Measurements from ENCODE around the gene EGFLAM.

EGFLAM gene

DNA sequence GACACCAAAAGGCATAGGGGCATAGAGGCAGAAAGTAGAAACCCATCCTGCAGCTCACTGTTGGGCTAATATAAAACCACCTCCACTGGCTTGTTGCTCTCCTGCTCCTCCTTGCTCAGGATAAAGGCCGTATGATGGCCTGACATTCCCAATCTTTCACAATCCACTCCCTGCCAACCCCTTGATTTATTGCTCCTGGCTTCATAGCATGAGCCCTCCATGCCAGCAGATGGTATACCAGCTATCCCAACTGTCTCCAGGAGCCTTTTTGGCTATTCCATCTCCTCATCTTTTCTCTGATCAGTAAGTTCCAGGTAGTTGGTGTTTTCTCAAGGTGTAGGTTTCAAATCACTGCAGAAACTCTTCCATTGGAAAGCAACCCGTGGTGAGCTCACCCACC lies 128.8 kb downstream of the EGFLAM start:
- no peak overlapping the region for H3K4me2 ChIP-seq
- no peak overlapping the region for H3K4me3 ChIP-seq
- peaks cover 0 to 18% (median 11%) of the 10 kb centered on the region in 10 experiments; a peak in 10 of 20 replicates for H3K4me1 ChIP-seq
- H3K27me3 ChIP-seq: 0 out of 22 replicates have a peak, but pooled peaks cover 0 to 5% (median 0%) of the 10 kb centered on the region in 11 experiments
- no peaks in the 10 kb centered on the region for H3K36me3 ChIP-seq
- 0 out of 22 replicates have a peak, but pooled peaks cover 0 to 4% (median 0%) of the 10 kb centered on the region in 11 experiments for H3K9me3 ChIP-seq (replicated peaks in 1 of 11)
- H3K9ac ChIP-seq: no peak overlapping the region
- TF ChIP-seq Cebpa-rat (IDR thresholded peaks at IDR 0.05): no peak
- H4K20me1 ChIP-seq: no peaks in the 10 kb centered on the region
- no peak overlapping the region for H3K27ac ChIP-seq

DNA sequence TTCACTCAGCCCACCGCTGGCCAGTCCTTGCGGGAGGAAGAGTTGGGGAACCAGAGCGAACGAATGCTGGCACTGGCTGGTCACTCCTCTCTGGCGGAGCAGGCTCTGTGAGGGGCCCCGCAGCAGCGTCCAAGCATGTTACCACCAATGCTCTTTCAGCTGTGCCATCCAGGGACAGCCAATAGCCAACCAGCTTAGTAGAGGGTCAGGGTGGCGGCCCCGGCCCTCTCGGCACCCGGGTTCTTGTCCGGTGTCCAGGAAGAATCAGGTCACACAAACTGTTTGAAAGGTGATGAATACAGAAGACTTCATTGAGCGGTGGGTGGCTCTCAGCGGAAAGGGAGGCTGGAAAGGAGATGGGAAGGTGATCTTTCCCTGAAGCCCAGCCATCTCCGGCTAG lies 135.3 kb downstream of the EGFLAM start:
- Histone ChIP-seq H3K36me3 (no peaks in the 10 kb centered on the region), H3K4me1 (no peaks in the 10 kb centered on the region), H3K4me3 (no peak overlapping the region), H3K9me3 (replicated peaks in 1 of 11) (peaks cover 0 to 6% (median 0%) of the 10 kb centered on the region in 11 experiments; a peak in 2 of 22 replicates), H3K4me2 (no peak overlapping the region), H3K27ac (no peak overlapping the region), H4K20me1 (no peaks in the 10 kb centered on the region), H3K9ac (no peak overlapping the region), H3K27me3 (peaks cover 0 to 4% (median 0%) of the 10 kb centered on the region in 11 experiments; a peak in 1 of 22 replicates)
- no peak for TF ChIP-seq Cebpa-rat (IDR thresholded peaks at IDR 0.05)

DNA sequence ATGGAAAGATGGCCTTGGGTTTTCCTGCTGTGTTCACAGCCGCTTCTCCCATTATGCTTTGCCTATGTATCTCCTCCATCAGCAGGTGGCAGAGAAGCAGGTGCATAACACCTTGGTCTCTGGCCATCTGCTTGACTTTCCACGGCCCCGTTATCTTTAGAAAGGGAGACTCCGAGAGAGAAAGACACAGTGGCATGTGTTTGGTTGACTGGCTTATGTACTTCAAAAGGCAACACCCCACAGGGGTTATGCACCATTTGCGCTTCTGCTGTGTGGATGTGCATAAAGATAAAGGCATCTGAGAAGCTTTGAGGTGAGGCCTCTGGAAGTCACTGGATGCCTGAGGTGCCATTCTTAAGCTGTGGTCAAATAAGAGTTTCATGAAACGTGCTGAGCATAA lies 138.4 kb downstream of the EGFLAM start:
- Histone ChIP-seq H3K9me3 (replicated peaks in 1 of 11) (peaks cover 0 to 6% (median 0%) of the 10 kb centered on the region in 11 experiments; a peak in 3 of 22 replicates), H3K4me3 (no peak overlapping the region), H3K9ac (no peak overlapping the region), H3K27ac (no peak overlapping the region), H3K4me2 (no peak overlapping the region), H3K4me1 (no peaks in the 10 kb centered on the region), H3K27me3 (peaks cover 0 to 6% (median 0%) of the 10 kb centered on the region in 11 experiments; a peak in 1 of 22 replicates), H4K20me1 (no peaks in the 10 kb centered on the region), H3K36me3 (no peaks in the 10 kb centered on the region)
- TF ChIP-seq Cebpa-rat (IDR thresholded peaks at IDR 0.05): no peak

DNA sequence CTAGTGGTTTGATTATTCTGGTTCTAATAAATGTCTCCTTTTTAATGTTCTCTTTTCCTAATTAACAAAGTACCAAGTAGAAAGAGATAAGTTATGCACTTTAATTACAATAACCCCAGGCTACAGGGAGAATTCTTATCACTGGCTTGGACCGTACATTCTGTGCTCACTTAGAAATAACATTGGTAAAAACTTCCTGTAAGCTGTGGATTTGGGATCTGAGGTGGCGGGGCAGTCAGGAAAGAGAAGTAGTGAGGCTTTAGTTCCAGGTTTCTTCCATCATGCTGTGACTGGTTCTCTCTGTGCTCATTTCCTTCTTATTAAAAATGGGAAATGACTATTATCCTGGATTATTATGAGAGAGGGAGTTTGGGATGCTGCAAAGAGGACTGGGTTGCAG lies 142.0 kb downstream of the EGFLAM start:
- H3K27ac ChIP-seq: no peak overlapping the region
- no peaks in the 10 kb centered on the region for H4K20me1 ChIP-seq
- peaks cover under 1 to 19% (median 12%) of the 10 kb centered on the region in 11 experiments; a peak in 15 of 22 replicates for H3K9me3 ChIP-seq (replicated peaks in 1 of 11)
- peaks cover 0 to 6% (median 0%) of the 10 kb centered on the region in 11 experiments; a peak in 1 of 22 replicates for H3K27me3 ChIP-seq
- H3K4me1 ChIP-seq: peaks cover 0 to 12% (median 0%) of the 10 kb centered on the region in 10 experiments; a peak in 3 of 20 replicates
- H3K9ac ChIP-seq: no peak overlapping the region
- H3K4me2 ChIP-seq: no peak overlapping the region
- TF ChIP-seq Cebpa-rat (IDR thresholded peaks at IDR 0.05): no peak
- H3K4me3 ChIP-seq: no peak overlapping the region
- no peaks in the 10 kb centered on the region for H3K36me3 ChIP-seq

DNA sequence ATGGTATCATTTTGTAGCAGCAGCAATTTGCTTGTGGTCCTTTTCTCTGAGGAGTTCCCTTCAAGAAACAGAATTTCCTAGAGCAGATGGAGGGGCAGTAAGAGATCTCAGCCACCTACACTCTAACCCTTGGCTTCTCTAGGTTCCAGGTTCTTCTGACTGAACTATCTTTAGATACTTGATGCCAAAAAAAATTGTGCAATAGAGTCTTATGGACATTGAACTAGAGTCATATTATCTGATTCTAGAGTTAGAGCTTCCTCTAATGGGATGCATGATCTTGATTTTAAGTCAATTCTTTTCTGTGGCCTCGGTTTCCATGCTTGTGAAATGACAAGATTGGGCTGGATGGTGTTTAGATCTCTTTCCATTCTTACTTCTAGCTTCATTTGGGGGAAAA lies 142.8 kb downstream of the EGFLAM start:
- Histone ChIP-seq H3K36me3 (no peaks in the 10 kb centered on the region), H3K4me1 (peaks cover 0 to 12% (median 0%) of the 10 kb centered on the region in 10 experiments; a peak in 3 of 20 replicates), H3K9me3 (replicated peaks in 1 of 11) (peaks cover 8 to 27% (median 20%) of the 10 kb centered on the region in 11 experiments; a peak in 21 of 22 replicates), H3K4me3 (no peak overlapping the region), H3K27me3 (peaks cover 0 to 6% (median 0%) of the 10 kb centered on the region in 11 experiments; a peak in 1 of 22 replicates), H3K27ac (no peak overlapping the region), H4K20me1 (no peaks in the 10 kb centered on the region), H3K9ac (no peak overlapping the region), H3K4me2 (no peak overlapping the region)
- no peak for TF ChIP-seq Cebpa-rat (IDR thresholded peaks at IDR 0.05)

DNA sequence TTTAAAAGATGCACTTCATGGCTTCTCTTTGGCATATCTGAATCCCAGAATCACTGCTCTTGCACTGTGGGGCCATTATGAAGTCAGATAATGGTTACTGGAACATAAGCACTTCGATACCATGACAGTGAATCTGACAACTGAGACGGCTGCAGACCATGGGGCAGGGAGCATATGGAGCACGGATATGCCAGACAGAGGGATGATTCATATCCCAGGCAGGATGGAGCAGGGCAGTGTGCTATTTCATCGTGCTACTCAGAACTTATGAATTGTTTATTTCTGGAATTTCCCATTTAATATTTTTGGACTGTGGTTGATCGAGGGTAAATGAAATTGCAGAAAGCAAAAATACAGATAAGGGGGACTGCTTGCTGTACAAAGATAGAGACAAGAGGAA lies 145.0 kb downstream of the EGFLAM start:
- Histone ChIP-seq H3K4me1 (peaks cover 0 to 12% (median 0%) of the 10 kb centered on the region in 10 experiments; a peak in 3 of 20 replicates), H3K4me2 (no peak overlapping the region), H3K27ac (no peak overlapping the region), H3K27me3 (peaks cover 0 to 4% (median 0%) of the 10 kb centered on the region in 11 experiments; a peak in 1 of 22 replicates), H3K9me3 (replicated peaks in 1 of 11) (peaks cover 13 to 37% (median 27%) of the 10 kb centered on the region in 11 experiments), H3K9ac (no peak overlapping the region), H3K4me3 (no peak overlapping the region), H3K36me3 (no peaks in the 10 kb centered on the region), H4K20me1 (no peaks in the 10 kb centered on the region)
- no peak for TF ChIP-seq Cebpa-rat (IDR thresholded peaks at IDR 0.05)

DNA sequence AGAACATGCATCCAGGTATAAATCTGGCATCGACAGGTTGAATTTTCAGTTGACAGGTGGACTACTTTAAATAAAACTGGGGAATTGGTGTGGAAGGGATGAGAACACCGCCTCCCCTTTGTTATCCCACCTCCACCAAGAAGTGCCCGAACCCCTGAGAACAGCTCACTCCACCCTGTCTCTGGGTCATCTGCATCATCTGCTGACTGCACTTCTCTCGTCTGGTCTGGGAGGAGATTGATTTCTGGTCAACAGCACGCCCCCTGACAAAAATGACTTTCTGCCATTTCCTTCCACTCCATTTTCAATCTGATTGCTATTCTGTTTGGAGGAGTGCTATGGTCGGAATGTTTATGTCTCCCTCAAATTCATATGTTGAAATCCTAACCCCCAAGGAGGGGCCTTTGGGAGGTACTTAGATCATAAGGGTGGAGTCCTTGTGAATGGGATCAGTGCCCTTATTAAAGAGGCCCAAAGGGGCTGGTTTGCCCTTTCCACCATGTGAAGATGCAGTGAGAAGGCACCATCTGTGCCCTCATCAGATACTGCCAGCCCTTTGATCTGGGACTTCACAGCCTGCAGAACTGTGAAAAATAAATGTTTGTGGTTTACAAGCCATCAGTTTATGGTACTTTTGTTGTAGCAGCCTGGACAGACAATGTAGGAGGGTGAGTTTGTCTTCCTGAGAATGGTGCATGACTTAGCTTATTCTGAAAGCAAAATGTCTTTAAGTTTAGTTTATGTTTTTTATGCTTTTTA lies 145.7 kb downstream of the EGFLAM start:
- no peak overlapping the region for H3K9ac ChIP-seq
- peaks cover 0 to 3% (median 0%) of the 10 kb centered on the region in 11 experiments; a peak in 1 of 22 replicates for H3K27me3 ChIP-seq
- peaks cover 13 to 37% (median 27%) of the 10 kb centered on the region in 11 experiments for H3K9me3 ChIP-seq (replicated peaks in 1 of 11)
- TF ChIP-seq Cebpa-rat (IDR thresholded peaks at IDR 0.05): no peak
- no peaks in the 10 kb centered on the region for H3K36me3 ChIP-seq
- H4K20me1 ChIP-seq: no peaks in the 10 kb centered on the region
- H3K27ac ChIP-seq: no peak overlapping the region
- H3K4me3 ChIP-seq: no peak overlapping the region
- H3K4me2 ChIP-seq: peak overlapping the region in 2 of 11 experiments; percentile 6 to 32; a peak in 2 of 22 replicates
- H3K4me1 ChIP-seq: peaks cover 0 to 12% (median 0%) of the 10 kb centered on the region in 10 experiments; a peak in 3 of 20 replicates

DNA sequence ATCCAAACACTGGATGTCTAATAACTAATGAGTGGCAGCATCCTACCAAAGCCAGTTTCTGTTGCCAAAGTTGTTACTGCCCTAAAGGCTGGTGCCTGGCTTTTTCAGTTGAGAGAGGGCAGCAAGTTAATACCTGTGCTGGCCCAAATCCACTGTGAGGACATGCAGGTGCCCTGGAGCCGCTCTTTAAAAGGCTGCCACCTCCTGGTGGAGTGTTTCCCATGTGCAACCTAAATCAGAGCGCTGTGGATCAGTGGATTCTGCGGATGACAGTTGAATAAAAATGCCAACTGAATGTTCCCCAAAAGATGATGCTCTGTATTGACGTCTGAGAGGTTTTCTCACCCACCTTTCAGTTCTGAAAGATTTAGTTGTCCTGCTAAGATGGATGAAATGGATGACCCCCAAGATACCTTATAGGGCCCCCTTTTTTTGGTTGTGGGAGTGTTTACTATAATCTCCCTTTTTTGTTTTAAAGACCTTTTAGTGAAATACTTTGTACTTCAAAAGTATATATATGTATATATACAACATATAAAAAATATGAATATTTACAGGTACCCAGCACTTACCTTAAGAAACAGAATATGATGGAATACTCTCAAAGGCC lies 146.4 kb downstream of the EGFLAM start:
- peaks cover 13 to 37% (median 27%) of the 10 kb centered on the region in 11 experiments for H3K9me3 ChIP-seq (replicated peaks in 1 of 11)
- peak overlapping the region in 2 of 11 experiments; percentile 6 to 32; a peak in 2 of 22 replicates for H3K4me2 ChIP-seq
- no peak overlapping the region for H3K27ac ChIP-seq
- peaks cover 0 to 12% (median 0%) of the 10 kb centered on the region in 10 experiments; a peak in 3 of 20 replicates for H3K4me1 ChIP-seq
- no peaks in the 10 kb centered on the region for H3K36me3 ChIP-seq
- no peak overlapping the region for H3K4me3 ChIP-seq
- H3K9ac ChIP-seq: no peak overlapping the region
- peaks cover 0 to 3% (median 0%) of the 10 kb centered on the region in 11 experiments; a peak in 1 of 22 replicates for H3K27me3 ChIP-seq
- no peaks in the 10 kb centered on the region; a peak in 1 of 22 replicates for H4K20me1 ChIP-seq
- TF ChIP-seq Cebpa-rat (IDR thresholded peaks at IDR 0.05): no peak
